Hepatocyte (in vitro differentiated cells): ENCODE measurements around the gene MTARC1. TPM values are rescaled to one million over a fixed set of nuclear protein-coding genes. Genes with fewer than 3 reads are reported as not detected.

Experiments
- DNase-seq: peaks from one replicate; pipeline ENCODE4 v3.0.0-alpha.2; 2016; ENCODE audit warnings: low spot score
- H2AFZ ChIP-seq: fragments of 200-600 bp; sonication (generic); 2 replicates; pipeline ENCODE4 v1.6.0; 2016; ENCODE audit warnings: antibody characterized with exemption, mild to moderate bottlenecking
- H3K27ac ChIP-seq: fragments of 200-600 bp; sonication (generic); 2 replicates; pipeline ENCODE4 v1.5.1; 2016; ENCODE audit warnings: mild to moderate bottlenecking
- H3K27me3 ChIP-seq: fragments of 200-600 bp; sonication (generic); 2 replicates; pipeline ENCODE4 v1.6.1; 2016
- H3K36me3 ChIP-seq: fragments of 200-600 bp; sonication (generic); replicated peaks from 2 replicates; pipeline ENCODE4 v1.5.1; 2016; ENCODE audit warnings: low read depth; ENCODE audit not compliant: insufficient read depth
- H3K4me1 ChIP-seq: fragments of 200-600 bp; sonication (generic); 2 replicates; pipeline ENCODE4 v1.5.1; 2016; ENCODE audit warnings: mild to moderate bottlenecking, moderate library complexity; ENCODE audit not compliant: insufficient read depth
- H3K4me2 ChIP-seq: fragments of 200-600 bp; sonication (generic); 2 replicates; pipeline ENCODE4 v1.6.0; 2016
- H3K4me3 ChIP-seq: fragments of 200-600 bp; sonication (generic); 2 replicates; pipeline ENCODE4 v1.5.1; 2016; ENCODE audit warnings: mild to moderate bottlenecking
- H3K79me2 ChIP-seq: fragments of 200-600 bp; sonication (generic); 2 replicates; pipeline ENCODE4 v1.6.0; 2017; ENCODE audit warnings: mild to moderate bottlenecking
- H3K9me2 ChIP-seq: fragments of 200-600 bp; sonication (generic); replicated peaks from 2 replicates; pipeline ENCODE4 v1.6.0; 2017; ENCODE audit warnings: mild to moderate bottlenecking; ENCODE audit not compliant: insufficient read depth
- H3K9me3 ChIP-seq: fragments of 200-600 bp; sonication (generic); 2 replicates; pipeline ENCODE4 v1.5.1; 2016; ENCODE audit warnings: low read depth, mild to moderate bottlenecking
- H4K20me1 ChIP-seq: fragments of 200-600 bp; sonication (generic); 2 replicates; pipeline ENCODE4 v1.6.0; 2016; ENCODE audit warnings: mild to moderate bottlenecking; ENCODE audit not compliant: insufficient read depth, poor library complexity, severe bottlenecking
- EZH2 ChIP-seq: fragments of 200-600 bp; sonication (generic); IDR thresholded peaks from 2 replicates; pipeline ENCODE4 v1.6.1; 2016; ENCODE audit warnings: antibody characterized with exemption, mild to moderate bottlenecking, borderline replicate concordance
- EZH2phosphoT487 ChIP-seq: fragments of 200-600 bp; sonication (generic); IDR thresholded peaks from one replicate; pipeline ENCODE4 v1.6.1; 2018; ENCODE audit warnings: antibody characterized with exemption, mild to moderate bottlenecking, low read depth, moderate library complexity; ENCODE audit not compliant: unreplicated experiment, severe bottlenecking
- WGBS: methylation state at CpG from one replicate; pipeline ENCODE4 v1.1.6; 2016; ENCODE audit warnings: low lambda C conversion rate; ENCODE audit errors: missing lambda C conversion rate; 5-methylcytosine and 5-hydroxymethylcytosine counted together
- polyA plus RNA-seq: library from polyadenylated mRNA; unstranded; fragments of >200 nt; fragmentation: Nextera tagmentation; extraction: Ambion mirVana; gene quantifications from 2 replicates; pipeline ENCODE4 v1.2.1, GENCODE V29; 2016
- total RNA-seq: library from RNA; depleted of rRNA; stranded (reverse); fragments of >200 nt; gene quantifications from 2 replicates; pipeline ENCODE4 v1.2.3, GENCODE V29; 2014
- TF ChIP-seq, protein P1 (sequence below): fragments of 200-600 bp; sonication (generic); IDR thresholded peaks from 2 replicates; pipeline ENCODE4 v1.5.1; 2016; ENCODE audit warnings: antibody characterized with exemption, mild to moderate bottlenecking; ENCODE audit not compliant: poor library complexity

MTARC1 gene
- total and polyA plus RNA-seq, 2 experiments from 2014 or later: 15.8 to 24.0 TPM

GRCh38 chr1:220813013-220813412 lies 26.3 kb downstream of the MTARC1 start:
- H3K36me3 ChIP-seq: no peaks in the 10 kb centered on the region
- no peaks in the 10 kb centered on the region for H3K4me1 ChIP-seq
- H3K4me2 ChIP-seq: no peak overlapping the region
- no peak overlapping the region for H3K27ac ChIP-seq
- H3K4me3 ChIP-seq: no peak overlapping the region
- 94% methylated on average over 11 of the region's 12 CpGs for WGBS
- H2AFZ ChIP-seq: no peak overlapping the region
- H3K9me3 ChIP-seq: no peaks in the 10 kb centered on the region
- no peaks in the 10 kb centered on the region for H3K79me2 ChIP-seq
- TF ChIP-seq, protein P1, sequence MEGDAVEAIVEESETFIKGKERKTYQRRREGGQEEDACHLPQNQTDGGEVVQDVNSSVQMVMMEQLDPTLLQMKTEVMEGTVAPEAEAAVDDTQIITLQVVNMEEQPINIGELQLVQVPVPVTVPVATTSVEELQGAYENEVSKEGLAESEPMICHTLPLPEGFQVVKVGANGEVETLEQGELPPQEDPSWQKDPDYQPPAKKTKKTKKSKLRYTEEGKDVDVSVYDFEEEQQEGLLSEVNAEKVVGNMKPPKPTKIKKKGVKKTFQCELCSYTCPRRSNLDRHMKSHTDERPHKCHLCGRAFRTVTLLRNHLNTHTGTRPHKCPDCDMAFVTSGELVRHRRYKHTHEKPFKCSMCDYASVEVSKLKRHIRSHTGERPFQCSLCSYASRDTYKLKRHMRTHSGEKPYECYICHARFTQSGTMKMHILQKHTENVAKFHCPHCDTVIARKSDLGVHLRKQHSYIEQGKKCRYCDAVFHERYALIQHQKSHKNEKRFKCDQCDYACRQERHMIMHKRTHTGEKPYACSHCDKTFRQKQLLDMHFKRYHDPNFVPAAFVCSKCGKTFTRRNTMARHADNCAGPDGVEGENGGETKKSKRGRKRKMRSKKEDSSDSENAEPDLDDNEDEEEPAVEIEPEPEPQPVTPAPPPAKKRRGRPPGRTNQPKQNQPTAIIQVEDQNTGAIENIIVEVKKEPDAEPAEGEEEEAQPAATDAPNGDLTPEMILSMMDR: no peak
- TF ChIP-seq EZH2: no peak
- TF ChIP-seq EZH2phosphoT487: no peak
- H3K9me2 ChIP-seq: no peaks in the 10 kb centered on the region
- no peaks in the 10 kb centered on the region for H3K27me3 ChIP-seq
- no peak for DNase-seq
- no peaks in the 10 kb centered on the region for H4K20me1 ChIP-seq

DNA sequence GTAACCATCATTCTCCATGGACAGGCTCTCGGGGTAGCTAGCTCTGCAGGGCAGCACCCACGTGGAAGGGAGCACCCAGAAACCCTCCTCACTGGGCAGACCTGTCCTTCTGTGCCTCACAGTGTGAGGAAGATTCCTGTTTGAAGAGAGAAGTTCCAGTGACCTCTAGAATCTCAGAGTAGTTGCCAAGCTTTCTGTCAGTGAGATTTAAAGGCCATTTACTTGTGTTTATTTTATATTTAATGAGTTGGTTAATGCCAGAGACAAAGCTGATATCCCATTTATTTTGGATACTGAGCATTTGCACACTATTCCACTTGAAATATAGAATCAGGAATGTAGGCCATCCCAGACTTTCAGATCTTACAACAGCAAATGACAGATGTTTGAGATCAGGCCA lies 28.7 kb downstream of the MTARC1 start:
- no peaks in the 10 kb centered on the region for H3K4me1 ChIP-seq
- no peak for TF ChIP-seq EZH2
- TF ChIP-seq, protein P1: no peak
- no peak for TF ChIP-seq EZH2phosphoT487
- H3K4me2 ChIP-seq: no peak overlapping the region
- DNase-seq: no peak
- H3K4me3 ChIP-seq: no peak overlapping the region
- no peaks in the 10 kb centered on the region for H3K27me3 ChIP-seq
- H3K79me2 ChIP-seq: no peaks in the 10 kb centered on the region
- H3K9me2 ChIP-seq: no peaks in the 10 kb centered on the region
- 94% methylated on average over 2 of the region's 2 CpGs for WGBS
- H4K20me1 ChIP-seq: no peaks in the 10 kb centered on the region
- H3K9me3 ChIP-seq: no peaks in the 10 kb centered on the region
- no peak overlapping the region for H3K27ac ChIP-seq
- no peak overlapping the region for H2AFZ ChIP-seq
- H3K36me3 ChIP-seq: no peaks in the 10 kb centered on the region

DNA sequence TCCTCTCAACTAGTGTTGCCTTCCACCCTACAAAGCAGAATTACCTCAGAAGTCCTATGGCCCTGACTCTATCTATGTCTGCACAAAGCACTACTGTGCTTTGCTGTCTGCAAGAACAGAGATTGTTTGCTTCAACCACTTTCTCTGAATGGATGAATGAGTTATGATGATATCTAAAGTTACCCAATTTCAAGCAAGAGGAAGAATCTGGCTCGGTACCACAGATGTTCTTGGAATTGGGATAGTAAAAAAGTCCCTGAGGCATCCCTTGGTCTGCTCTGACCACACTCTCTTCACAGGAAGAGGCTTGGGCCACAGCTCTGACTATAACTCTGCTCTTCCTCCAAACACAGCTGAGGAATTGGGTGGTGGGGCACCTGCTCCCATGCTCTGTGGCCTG lies 31.2 kb downstream of the MTARC1 start:
- no peak overlapping the region for H3K4me3 ChIP-seq
- H3K27ac ChIP-seq: no peak overlapping the region
- WGBS: 81% methylated on average over 1 of the region's 1 CpG

More for the DNA sequence above, 31.2 kb downstream of the MTARC1 start:
- TF ChIP-seq, protein P1: no peak
- TF ChIP-seq EZH2: no peak
- no peak for TF ChIP-seq EZH2phosphoT487
- Histone ChIP-seq H3K36me3 (no peaks in the 10 kb centered on the region), H4K20me1 (no peaks in the 10 kb centered on the region), H2AFZ (no peak overlapping the region), H3K4me2 (no peak overlapping the region), H3K27me3 (no peaks in the 10 kb centered on the region), H3K79me2 (no peaks in the 10 kb centered on the region), H3K9me2 (no peaks in the 10 kb centered on the region), H3K4me1 (no peaks in the 10 kb centered on the region), H3K9me3 (no peaks in the 10 kb centered on the region)
- DNase-seq: no peak
